Nephron progenitor cell (in vitro differentiated cells): ENCODE data around the gene GLTPD2.

Experiments used
- DNase-seq: peaks from one replicate; pipeline ENCODE4 v3.0.0; 2021
- H3K27ac Mint-ChIP-seq: 2 replicates; pipeline ENCODE4 v1.8.0; 2021; ENCODE audit warnings: mild to moderate bottlenecking, moderate library complexity, mixed read lengths
- H3K27me3 Mint-ChIP-seq: 2 replicates; pipeline ENCODE4 v1.8.0; 2021; ENCODE audit warnings: mild to moderate bottlenecking, low read depth, mixed read lengths; ENCODE audit not compliant: poor library complexity
- H3K36me3 Mint-ChIP-seq: 2 replicates; pipeline ENCODE4 v1.8.0; 2021; ENCODE audit warnings: low read depth, mixed read lengths
- H3K4me1 Mint-ChIP-seq: 2 replicates; pipeline ENCODE4 v1.8.0; 2021; ENCODE audit warnings: mixed read lengths
- H3K4me3 Mint-ChIP-seq: 2 replicates; pipeline ENCODE4 v1.8.0; 2021; ENCODE audit warnings: mild to moderate bottlenecking, moderate library complexity, mixed read lengths
- H3K9me3 Mint-ChIP-seq: 2 replicates; pipeline ENCODE4 v1.8.0; 2021; ENCODE audit warnings: mild to moderate bottlenecking, moderate library complexity, mixed read lengths
- CTCF ChIP-seq: fragments of 200-600 bp; sonication (generic); IDR thresholded peaks from 2 replicates; pipeline ENCODE4 v1.5.0; 2021; ENCODE audit warnings: antibody characterized with exemption

GLTPD2 gene

DNA sequence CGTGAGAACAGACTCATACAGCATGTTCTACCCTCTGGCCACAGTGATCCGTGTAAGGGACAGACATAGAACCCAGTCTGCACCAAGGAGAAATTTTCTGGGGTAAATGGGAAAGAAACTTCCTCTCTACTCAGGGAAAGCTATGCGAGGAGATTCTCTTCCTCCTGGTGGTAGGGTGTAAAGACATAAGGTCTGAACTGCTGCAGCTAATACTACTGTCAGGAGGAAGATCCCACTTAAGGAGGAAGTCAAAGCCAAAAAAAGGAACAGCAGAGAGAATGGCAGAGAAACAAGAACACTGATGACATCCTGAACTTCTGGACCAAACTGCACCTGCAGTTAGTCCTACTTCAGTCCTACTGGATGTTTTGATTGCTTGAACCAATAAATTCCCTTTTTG is 24.2 kb upstream of the GLTPD2 start:
- H3K4me1 Mint-ChIP-seq = peaks cover 4% of the 10 kb centered on the region

GRCh38 chr17:4766201-4766600 is 22.6 kb upstream of the GLTPD2 start:
- TF ChIP-seq CTCF = no peak
- DNase-seq = no peak
- Mint-ChIP-seq H3K36me3 (no peaks in the 10 kb centered on the region), H3K4me1 (no peaks in the 10 kb centered on the region), H3K9me3 (no peaks in the 10 kb centered on the region), H3K4me3 (no peak overlapping the region), H3K27ac (no peak overlapping the region), H3K27me3 (peaks cover 14% of the 10 kb centered on the region)

More for the DNA sequence above, 24.2 kb upstream of the GLTPD2 start:
- Mint-ChIP-seq H3K4me3 (no peak overlapping the region), H3K9me3 (no peaks in the 10 kb centered on the region), H3K36me3 (no peaks in the 10 kb centered on the region), H3K27me3 (peaks cover 13% of the 10 kb centered on the region), H3K27ac (no peak overlapping the region)
- no peak for TF ChIP-seq CTCF
- DNase-seq = no peak

DNA sequence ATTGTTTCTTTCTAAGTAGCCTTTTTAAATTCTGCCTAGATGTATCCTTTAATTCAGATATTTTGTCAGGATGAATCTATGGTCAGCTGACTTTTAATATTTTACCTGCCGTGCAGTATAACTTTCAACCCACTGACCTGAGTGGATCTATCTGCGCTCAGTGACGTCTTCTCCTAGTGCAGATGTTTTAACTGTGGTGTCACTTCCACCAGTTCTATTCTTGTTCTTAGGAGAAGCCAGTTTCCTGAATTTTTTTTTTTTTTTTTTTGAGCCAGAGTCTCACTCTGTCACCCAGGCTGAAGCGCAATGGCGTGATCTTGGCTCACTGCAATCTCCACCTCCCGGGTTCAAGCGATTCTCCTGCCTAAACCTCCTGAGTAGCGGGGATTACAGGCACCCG is 22.0 kb upstream of the GLTPD2 start:
- no peak for TF ChIP-seq CTCF
- H3K27ac Mint-ChIP-seq = no peak overlapping the region
- H3K36me3 Mint-ChIP-seq = no peaks in the 10 kb centered on the region
- no peaks in the 10 kb centered on the region for H3K4me1 Mint-ChIP-seq
- no peak for DNase-seq
- no peak overlapping the region for H3K4me3 Mint-ChIP-seq
- peaks cover 19% of the 10 kb centered on the region for H3K27me3 Mint-ChIP-seq
- H3K9me3 Mint-ChIP-seq = no peaks in the 10 kb centered on the region

DNA sequence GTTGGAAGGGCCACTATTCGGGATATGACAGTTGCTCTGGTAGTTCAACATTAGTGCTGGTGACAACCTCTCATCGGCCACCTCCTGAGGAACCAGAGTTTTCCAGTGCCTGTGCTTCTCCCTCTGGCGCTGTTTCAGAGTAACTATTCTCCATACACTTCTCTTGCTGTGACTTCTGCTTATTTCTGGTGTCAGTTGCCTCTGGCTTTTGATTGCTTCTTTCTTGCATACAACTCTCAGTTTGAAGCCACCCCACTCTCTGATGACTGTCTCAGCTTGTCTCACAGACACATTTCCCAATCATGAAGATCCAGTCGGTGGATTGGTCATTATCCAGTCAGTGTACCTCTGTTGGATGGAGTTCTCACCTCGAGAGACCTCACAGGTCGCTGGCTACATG is 20.5 kb upstream of the GLTPD2 start:
- H3K27me3 Mint-ChIP-seq = peaks cover 23% of the 10 kb centered on the region
- TF ChIP-seq CTCF = no peak
- H3K4me3 Mint-ChIP-seq = no peak overlapping the region
- H3K27ac Mint-ChIP-seq = no peak overlapping the region
- H3K36me3 Mint-ChIP-seq = no peaks in the 10 kb centered on the region
- DNase-seq = no peak
- H3K4me1 Mint-ChIP-seq = no peaks in the 10 kb centered on the region
- no peaks in the 10 kb centered on the region for H3K9me3 Mint-ChIP-seq

DNA sequence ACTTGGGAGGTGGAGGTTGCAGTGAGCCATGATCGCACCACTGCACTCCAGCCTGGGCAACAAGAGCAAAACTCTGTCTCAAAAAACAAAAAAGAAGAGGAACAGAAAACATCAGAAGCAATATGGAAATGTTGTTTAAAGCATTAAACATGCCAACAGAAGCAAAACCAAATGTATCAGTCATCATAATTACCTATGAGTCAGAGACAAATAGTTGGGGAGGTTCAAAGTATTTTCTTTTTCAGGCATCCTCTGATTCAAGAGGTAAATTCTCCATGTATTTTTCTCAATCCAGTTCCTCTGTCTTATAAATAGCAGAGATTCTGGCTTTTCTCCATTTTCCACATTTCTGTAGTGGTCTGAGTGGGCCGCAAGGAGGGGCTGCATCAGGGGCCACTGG is 19.1 kb upstream of the GLTPD2 start:
- Mint-ChIP-seq H3K9me3 (no peaks in the 10 kb centered on the region), H3K36me3 (no peaks in the 10 kb centered on the region), H3K27ac (no peak overlapping the region), H3K4me1 (peaks cover 4% of the 10 kb centered on the region), H3K4me3 (no peak overlapping the region), H3K27me3 (peaks cover 36% of the 10 kb centered on the region)
- TF ChIP-seq CTCF = no peak
- no peak for DNase-seq

GRCh38 chr17:4771519-4772234 is 17.1 kb upstream of the GLTPD2 start, which contains the start of gene TM4SF5:
Gene TM4SF5 (plus strand): TSS chr17:4771886. CDS start chr17:4771923, 37 bp downstream.
- no peaks in the 10 kb centered on the region for H3K36me3 Mint-ChIP-seq

More at GRCh38 chr17:4771519-4772234, 17.1 kb upstream of the GLTPD2 start, which contains the start of gene TM4SF5:
- no peak within 1 kb of the TSS for H3K27ac Mint-ChIP-seq
- H3K9me3 Mint-ChIP-seq = no peaks in the 10 kb centered on the region
- H3K27me3 Mint-ChIP-seq = peaks cover 36% of the 10 kb centered on the region
- no peak within 1 kb of the TSS for H3K4me3 Mint-ChIP-seq
- DNase-seq = no peak
- peaks cover 4% of the 10 kb centered on the region for H3K4me1 Mint-ChIP-seq
- no peak for TF ChIP-seq CTCF
